CD1c-positive myeloid dendritic cell (primary cell): ENCODE results near the gene GTSF1L.
A peak's percentile ranks its signal among the peaks of the same experiment; 100 is the strongest.

Experiments
- DNase-seq: peaks from one replicate; pipeline ENCODE4 v3.0.0-alpha.2; 2016; ENCODE audit errors: extremely low spot score

Gene GTSF1L

DNA sequence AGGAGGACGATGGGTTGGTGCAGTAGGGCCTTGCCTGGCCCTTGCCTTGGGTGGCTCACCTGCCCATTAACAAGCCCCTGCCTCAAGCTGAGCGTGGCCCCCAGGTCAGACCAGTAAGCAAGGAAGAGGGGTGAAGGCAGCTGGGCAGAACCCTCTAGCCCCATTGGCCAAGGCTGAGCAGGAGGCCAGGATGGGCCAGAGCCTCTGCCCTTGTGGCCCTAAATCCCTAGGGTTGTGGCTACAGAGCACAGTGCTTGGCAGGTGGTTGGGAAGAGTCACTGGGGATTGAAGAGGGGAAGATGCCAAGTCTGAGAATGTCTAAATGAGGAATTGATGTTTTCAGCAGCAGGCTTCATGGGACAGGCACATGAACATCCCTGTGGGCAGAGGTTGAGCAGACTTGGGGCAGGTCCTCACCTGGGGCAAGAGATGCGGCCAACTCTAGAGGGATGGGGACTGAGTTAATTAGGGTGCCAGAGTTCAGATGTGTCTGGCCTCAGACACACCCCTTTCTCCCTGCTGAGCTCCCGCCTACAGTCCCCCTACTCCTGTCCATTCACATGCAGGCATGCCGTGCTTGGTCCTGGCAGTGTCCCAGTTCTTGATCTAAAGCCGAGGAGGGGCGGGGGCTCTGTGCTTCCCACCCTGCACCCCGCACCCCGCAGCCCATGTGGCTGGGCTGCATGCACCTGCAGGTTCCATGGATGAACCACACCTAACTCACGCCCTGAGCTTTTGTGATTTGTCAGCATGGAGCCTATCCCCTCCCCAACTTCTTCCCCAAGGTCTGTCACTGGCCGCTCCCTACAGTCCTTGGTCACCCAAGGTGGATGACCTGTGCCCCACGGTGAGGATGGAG lies 9.8 kb downstream of the GTSF1L start:
- no peak for DNase-seq

DNA sequence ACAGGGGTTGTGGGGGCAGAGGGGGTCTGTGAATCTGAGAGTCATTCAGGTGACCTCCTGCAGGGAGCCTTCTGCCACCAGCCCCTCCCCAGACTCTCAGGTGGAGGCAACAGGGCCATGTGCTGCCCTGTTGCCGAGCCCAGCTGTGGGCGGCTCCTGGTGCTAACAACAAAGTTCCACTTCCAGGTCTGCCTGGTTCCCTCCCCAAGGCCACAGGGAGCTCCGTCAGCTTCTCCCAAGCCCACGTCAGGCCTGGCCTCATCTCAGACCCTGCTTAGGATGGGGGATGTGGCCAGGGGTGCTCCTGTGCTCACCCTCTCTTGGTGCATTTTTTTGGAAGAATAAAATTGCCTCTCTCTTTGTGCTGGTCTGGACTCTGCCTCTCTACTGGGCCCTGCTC lies 10.7 kb downstream of the GTSF1L start:
- DNase-seq = no peak

DNA sequence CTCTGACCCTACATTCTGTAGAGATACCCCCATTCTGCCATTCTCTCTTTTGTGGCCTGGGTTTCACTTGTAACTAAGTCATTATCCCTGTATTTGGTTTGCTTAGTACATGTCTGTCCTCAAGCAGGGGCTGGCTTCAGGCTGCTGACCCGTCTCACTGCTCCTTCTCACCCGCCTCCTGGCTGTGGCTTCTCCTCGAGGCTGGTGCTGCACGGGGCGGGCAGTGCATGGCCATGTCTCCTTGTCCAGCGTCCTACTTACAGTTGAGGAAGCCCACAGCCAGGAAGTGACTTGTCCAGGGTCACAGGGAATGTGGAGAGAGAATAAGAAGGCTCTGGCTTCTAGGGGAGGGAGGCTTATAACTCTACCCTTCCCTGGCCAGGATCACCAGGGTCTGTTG lies 11.3 kb downstream of the GTSF1L start:
- no peak for DNase-seq

DNA sequence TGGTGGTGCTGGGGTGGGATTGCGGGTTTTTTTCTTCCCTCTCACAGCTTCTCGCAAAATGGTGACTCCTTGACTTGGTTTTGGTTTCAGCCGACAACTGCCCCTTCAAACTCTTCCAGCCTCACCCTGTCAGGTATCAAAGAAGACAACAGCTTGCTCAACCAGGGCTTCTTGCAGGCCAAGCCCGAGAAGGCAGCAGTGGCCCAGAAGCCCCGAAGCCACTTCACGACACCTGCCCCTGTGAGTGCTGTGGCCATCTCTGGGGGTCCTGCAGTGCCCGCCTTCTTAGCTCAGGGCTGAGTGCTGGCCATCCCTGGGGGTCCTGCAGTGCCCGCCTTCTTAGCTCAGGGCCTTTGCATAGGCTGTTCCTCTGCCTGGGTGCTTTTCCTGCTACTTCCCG lies 11.8 kb downstream of the GTSF1L start:
- no peak for DNase-seq

DNA sequence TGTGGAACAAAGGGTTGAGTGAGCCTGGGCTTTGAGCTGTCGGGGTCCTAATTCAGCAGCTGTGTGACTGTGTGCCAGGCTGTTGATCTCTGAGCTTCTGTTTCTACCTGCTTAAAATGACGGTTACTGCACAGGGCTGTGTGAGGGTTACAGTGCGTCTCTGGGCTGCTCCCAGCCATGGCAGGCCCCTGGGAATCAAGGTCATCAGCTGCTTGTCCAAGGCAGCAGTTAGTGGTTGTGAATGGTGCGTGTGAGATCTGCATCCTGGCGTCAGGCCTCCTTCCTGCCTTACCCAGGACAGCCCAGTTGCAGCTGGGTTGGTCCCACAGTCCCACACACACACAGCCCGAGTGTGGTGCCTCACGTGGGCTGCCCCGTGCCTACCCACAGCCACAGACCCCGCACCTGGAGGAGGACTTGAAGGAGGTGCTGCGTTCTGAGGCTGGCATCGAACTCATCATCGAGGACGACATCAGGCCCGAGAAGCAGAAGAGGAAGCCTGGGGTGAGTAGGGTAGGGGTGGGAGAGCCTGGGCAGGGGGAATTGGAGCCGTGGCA lies 15.6 kb downstream of the GTSF1L start:
- DNase-seq = no peak

DNA sequence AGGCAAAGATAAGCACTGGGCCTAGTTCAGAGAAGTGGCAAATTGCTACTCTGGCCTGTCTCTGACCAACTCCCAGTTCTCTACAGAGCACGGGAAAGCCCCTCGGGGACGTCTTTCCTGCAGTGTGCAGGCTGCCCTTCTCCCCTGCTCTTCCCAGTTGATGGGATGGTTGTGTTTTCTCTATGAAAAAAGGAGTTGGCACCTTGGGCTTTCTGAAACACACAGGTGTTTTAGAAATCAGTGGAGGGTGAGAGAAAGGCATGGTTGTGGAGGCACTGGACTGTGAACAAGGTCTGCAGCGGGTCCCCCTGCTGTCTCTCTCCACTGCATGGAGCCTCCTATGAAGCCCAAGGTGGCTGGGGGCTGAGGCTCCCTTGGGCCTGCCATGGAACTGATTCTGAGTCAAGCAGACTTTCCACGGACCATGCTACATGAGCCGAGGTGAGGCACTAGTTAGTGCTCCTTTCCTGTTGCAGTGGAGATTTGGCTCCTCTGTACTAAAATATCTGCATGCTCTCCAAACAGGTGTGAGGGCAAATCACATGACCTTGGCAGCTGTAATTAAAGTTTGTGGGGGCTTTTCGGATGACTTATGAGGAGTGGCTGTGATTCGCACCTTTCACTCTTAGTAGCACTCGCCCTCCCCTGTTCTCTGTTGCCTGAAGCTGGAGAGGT lies 16.3 kb downstream of the GTSF1L start:
- no peak for DNase-seq

DNA sequence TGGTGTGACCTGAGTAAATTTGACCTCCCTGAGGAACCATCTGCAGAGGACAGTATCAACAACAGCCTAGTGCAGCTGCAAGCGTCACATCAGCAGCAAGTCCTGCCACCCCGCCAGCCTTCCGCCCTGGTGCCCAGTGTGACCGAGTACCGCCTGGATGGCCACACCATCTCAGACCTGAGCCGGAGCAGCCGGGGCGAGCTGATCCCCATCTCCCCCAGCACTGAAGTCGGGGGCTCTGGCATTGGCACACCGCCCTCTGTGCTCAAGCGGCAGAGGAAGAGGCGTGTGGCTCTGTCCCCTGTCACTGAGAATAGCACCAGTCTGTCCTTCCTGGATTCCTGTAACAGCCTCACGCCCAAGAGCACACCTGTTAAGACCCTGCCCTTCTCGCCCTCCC lies 24.3 kb downstream of the GTSF1L start:
- DNase-seq = no peak

DNA sequence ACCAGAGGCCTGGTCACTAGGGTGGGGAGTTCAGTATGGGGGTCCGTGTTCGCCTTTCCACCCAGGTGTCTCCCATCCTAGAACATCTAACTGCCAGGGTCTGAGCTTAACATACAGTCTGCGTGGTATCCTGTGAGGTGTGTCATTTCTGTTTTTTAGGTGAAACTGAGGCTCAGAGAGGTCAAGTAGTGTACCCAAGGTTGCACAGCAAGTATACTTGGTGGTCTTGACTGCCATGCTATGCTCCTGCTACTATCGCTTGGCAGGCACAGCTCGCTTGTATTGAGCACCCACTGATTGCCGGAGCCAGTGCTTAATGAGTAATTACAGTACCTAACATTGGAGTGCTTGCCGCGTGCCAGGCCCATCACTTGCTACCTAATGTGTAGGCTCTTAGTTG lies 26.2 kb downstream of the GTSF1L start:
- no peak for DNase-seq

DNA sequence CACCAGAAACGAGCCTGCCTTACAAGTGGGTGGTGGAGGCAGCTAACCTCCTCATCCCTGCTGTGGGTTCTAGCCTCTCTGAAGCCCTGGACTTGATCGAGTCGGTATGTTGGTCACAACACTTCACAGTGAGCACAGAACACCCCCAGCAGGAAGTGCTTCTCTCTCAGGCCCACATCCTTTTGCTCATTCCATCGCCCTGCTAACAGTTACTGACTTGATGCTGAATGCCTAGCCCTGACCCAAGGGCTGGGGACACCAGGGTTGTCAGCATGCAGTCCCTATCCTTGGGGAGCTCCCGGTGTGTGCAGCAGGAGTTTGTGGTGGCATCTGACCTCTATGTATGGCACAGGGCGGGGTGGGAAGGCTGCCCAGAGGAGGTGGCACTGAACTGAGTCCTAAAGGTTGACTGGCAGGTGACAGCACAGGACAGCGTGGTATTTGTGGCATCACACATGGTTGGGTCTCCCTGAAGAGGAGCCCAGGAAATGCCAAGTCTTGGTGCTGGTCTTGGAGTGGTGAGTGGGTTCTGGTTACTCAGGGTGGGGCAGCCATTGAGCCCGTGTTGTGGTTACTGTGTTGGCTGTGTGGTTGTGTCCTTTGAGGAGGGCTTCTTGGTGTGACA lies 26.7 kb downstream of the GTSF1L start:
- DNase-seq = no peak

DNA sequence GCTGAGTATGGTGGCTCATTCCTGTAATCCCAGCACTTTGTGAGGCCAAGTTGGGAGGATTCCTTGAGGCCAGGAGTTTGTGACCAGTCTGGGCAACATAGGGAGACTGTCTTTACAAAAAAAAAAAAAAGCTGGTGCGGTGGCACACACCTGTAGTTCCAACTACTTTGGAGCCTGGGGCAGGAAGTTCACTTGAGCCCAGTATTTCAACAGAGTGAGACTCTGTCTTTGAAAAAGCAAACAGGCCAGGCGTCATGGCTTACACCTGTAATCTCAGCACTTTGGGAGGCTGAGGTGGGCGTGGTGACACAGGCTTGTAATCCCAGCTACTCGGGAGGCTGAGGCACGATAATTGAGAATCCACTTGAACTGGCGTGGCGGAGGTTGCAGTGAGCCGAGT lies 31.2 kb downstream of the GTSF1L start:
- DNase-seq = no peak

DNA sequence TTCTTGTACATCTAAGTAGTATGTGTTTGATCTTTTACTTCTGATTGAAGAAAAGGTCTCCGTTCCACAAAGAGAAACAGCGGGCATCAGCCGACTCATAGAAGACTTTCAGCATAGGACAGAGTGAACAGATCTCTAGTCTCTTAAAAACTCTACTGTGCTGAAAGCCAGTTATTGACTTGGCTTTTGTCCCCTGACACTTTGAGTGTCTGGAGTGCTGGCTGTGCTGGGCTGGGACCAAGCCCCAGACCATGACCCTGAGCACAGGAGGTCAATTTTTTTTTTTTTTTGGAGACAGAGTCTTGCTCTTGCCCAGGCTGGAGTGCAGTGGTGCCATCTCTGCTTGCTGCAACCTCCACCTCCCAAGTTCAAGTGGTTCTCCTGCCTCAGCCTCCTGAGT lies 32.0 kb downstream of the GTSF1L start:
- no peak for DNase-seq

DNA sequence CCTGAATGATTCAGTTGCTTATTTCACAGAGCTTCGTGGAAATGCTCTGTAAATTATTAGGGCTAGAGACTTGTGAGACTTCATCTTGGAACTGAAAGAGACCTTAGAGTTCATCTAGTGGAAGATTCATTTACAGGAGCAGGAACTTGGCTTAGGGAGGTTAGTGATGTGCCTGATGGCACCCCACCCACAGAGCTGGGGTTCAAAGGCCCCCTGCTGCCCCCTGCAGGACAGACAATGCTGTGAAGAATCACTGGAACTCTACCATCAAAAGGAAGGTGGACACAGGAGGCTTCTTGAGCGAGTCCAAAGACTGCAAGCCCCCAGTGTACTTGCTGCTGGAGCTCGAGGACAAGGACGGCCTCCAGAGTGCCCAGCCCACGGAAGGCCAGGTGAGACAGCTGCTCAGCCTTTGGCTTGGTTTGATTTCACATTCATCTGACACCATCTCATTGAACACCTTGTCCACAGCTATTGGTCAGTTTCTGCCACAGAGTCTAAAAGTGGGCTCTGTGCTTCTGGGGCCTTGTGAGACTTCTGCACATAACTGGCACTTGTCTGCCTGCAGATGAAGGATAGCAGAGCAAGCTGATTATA lies 34.8 kb downstream of the GTSF1L start:
- peak; percentile 58 for DNase-seq

DNA sequence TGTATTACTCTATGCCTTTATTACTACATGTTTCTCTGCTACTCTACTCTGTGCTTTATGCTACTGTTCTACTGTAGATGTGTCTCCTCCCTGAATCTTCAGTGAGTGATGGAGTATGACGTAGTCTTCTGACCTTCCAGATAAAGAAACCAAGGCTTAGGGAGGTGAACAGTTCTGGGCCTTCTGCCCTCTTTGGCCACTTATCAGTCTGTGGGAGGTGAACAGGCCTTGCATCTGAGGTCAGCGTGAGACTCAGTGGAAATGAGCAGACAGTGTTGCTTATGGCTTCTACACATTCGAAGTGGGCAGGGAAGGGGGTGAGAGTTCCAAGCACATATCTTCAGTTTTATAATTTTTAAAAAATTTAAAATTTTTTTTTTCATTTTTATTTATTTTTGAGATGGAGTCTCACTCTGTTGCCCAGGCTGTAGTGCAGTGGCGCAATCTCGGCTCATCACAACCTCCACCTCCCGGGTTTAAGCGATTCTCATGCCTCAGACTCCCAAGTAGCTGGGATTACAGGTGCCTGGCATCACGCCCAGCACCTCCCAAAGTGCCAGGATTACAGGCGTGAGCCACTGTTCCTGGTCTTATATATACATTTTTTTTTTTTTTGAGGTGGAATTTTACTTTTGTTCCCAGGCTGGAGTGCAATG lies 35.7 kb downstream of the GTSF1L start:
- DNase-seq = no peak

DNA sequence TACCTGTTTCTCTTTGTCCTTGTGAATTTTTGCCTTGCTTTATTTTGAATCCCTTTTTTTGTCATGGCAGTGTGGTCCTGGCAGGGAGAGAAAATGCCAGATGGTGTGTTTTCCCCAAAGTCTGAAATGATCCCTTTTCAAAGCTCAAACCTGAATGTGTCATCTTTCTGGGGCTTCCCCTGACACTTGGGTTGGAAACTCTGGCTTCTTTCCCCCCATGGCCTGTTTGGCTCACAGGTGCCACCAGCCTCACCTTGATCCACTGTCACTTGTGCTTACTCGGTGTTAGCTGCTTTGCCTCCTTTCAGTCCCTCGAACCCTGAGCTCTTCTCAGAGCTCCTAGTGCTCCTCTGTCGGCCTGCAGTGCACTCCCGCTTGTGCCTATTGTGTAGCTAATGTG lies 37.6 kb downstream of the GTSF1L start:
- DNase-seq = no peak

DNA sequence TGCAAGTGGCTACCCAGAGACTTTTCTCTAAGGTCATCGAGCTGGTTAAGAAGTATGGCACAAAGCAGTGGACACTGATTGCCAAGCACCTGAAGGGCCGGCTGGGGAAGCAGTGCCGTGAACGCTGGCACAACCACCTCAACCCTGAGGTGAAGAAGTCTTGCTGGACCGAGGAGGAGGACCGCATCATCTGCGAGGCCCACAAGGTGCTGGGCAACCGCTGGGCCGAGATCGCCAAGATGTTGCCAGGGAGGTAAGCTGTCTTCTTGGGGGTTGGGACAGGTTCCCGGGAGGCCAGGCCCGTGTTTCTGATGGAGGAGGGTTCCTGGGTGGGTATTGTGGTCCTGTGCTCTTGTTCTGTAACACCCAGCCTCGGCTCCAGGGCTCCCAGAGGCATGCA lies 40.0 kb downstream of the GTSF1L start:
- DNase-seq = no peak

DNA sequence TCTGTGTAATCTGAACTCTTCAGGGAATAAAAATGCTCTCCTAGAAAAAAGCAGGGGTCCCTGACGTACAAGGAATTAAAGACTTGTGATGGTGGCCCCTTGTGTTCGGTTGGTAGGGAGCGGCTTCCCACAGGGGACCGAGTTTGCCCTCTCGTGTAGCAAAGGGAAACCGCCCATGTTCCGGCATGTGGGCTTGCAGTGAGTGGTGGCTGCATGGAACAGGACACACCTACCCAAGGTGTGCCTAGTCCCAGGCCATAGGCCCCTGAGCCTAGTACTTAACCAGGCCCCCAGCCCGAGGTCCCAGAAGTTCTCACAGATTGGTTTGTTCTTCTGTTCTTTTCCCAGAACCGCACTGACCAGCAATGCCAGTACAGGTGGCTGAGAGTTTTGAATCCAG lies 44.4 kb downstream of the GTSF1L start:
- DNase-seq = no peak

DNA sequence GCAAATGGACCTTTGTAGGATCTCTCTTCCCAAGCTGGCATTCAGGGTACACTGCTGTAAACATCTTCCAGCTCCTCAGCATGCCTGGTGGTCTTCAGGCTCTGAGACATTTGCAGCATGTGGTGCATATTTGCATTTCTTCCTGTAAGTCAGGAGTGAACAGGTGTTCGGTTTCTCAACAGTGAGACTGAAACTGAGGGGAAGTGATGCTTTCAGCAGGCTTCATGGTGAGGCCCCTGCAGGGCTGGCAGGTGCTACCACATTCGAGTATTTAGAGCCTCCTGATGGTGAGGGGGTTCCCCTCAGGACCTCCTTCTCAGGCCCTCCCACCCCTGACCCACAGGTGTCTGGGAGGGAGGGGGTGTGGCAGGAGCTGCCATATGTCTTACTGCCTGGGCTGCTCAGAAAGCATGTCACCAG lies 44.8 kb downstream of the GTSF1L start:
- peak; percentile 4 for DNase-seq

DNA sequence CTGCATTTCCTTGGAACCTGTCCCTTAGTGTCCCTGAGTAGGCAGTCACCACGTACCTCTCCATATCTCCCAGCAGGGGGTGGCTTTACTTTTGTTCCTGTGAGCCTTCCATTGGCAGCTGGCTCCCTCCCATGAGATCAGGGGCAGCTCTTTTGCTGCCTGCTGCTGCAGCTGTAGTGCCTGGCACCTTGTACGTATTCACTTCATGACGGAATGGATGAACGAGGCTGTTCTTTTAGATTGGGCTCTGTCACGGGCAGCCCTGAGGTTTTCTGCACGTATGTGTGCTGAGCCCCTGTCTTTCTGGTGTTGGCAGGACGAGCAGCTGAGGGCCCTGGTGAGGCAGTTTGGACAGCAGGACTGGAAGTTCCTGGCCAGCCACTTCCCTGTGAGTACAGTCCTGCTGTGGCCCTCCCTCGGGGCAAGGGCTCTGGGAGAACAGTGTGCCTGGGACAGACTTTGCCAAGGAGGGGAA lies 45.3 kb downstream of the GTSF1L start:
- DNase-seq = no peak

DNA sequence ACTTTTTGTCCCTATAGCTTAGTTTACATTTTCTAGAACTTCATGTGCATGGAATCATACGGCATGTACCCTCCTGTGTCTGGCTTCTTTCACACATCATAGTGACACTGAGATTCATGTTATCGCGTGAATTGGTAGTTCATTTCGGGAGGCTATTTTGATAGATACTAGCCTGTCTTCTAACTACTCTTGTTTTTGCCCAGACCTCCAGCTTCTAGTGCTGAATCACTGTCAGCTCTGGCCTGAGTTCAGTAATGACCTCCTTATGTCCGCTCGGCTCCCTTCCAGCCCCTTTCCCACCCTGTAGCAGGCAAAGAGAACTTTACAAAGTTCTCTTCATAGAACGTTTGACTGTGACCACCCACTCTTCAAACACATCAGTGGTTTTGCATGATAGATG lies 45.8 kb downstream of the GTSF1L start:
- DNase-seq = no peak

DNA sequence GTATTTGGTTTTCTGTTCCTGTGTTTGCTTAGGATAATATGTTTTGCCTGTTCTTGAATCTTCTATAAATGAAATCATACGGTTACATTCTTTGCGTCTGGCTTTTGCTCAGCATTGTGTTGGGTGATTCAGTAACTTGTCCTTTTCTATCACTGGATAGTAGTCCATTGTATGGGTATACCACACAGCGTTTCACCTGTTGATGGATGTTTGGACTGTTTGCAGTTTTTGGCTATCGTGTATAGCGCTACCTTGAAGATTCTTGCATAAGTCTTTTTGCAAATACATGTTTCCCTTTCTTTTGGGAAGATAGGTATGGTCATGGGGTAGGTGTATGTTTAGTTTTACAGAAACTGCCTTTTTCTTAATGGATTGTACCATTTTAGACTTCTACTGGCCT lies 50.4 kb downstream of the GTSF1L start:
- no peak for DNase-seq
